ENCODE data around the gene DEAF1.
"Not testable (repeated sequence)": the region's sequence is repeated elsewhere in the genome, so short reads cannot be mapped to it uniquely, and the experiment has no call there.

DEAF1 gene

DNA sequence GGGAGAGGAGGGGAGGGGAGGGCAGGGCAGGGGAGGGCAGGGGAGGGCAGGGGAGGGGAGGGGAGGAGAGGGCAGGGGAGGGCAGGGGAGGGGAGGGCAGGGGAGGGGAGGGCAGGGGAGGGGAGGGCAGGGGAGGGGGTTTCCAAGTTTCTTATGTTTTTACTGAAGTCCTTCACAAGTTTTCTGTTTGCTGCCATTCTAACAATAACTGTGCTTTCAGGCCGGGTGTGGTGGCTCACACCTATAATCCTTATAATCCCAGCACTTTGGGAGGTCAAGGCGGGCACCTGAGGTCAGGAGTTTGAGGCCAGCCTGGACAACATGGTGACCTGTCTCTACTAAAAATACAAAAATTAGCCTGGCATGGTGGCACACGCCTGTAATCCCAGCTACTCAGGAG lies 4.8 kb downstream of the DEAF1 start:
- DNase-seq; ATAC-seq (replicated peaks); H3K27ac Mint-ChIP-seq; H3K9me3 Mint-ChIP-seq; H3K4me3 Mint-ChIP-seq; H3K27me3 Mint-ChIP-seq: not testable (repeated sequence)
- H3K36me3 Mint-ChIP-seq, result peaks cover 32 to 46% of the 10 kb centered on the region in 2 donors
- H3K4me1 Mint-ChIP-seq, result peaks cover 23 to 40% of the 10 kb centered on the region in 2 donors

DNA sequence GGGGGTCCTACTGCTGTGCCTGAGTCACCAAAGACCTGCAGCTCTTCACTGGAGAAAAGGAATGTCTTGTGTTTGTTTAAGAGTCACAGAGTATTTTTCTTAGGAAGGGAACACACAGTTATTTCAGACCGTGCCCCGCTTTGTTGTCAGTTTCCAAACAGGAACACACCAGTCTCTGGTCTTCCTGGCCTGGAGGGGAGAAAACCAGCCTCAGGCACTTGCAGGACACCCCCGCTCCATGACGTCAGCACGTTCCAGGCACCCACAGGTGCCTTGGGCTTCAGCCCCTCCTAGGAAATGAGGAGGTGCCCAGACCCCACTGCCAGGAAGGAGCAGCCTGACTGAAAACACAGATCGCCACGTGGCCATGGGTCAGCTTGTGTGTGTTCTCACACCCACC lies 5.4 kb downstream of the DEAF1 start:
- no peak overlapping the region for H3K4me3 Mint-ChIP-seq
- no peak for DNase-seq
- no peaks in the 10 kb centered on the region for H3K9me3 Mint-ChIP-seq
- H3K36me3 Mint-ChIP-seq, result peaks cover 34 to 47% of the 10 kb centered on the region in 2 donors
- peaks cover 23 to 40% of the 10 kb centered on the region in 2 donors for H3K4me1 Mint-ChIP-seq
- no peak for ATAC-seq (replicated peaks)
- no peak overlapping the region for H3K27ac Mint-ChIP-seq
- no peaks in the 10 kb centered on the region for H3K27me3 Mint-ChIP-seq

DNA sequence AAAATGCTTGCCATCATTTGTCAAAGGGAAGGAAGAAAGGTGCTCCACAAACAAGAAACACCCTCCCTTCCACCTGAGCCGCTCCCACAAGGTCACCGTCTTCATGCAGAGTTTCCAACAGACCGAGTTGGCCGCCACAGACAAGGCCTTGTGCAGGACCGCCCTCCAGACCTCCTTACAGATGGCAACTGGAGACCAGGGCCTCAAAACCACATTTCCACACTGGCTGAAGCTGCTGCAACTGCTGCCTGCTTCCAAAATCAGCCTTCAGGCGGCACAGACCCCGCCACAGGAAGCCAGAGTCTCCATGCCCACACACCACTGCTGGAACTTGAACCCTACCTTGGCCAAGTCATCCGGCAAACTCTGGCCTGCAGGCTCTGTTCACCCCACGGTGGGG lies 6.3 kb downstream of the DEAF1 start:
- Mint-ChIP-seq H3K27ac (no peak overlapping the region), H3K9me3 (no peaks in the 10 kb centered on the region), H3K4me3 (no peak overlapping the region), H3K27me3 (no peaks in the 10 kb centered on the region), H3K4me1 (peaks cover 18 to 36% of the 10 kb centered on the region in 2 donors), H3K36me3 (peaks cover 43 to 54% of the 10 kb centered on the region in 2 donors)
- DNase-seq (no peak), ATAC-seq (replicated peaks) (no peak)

GRCh38 chr11:687751-688150 lies 7.3 kb downstream of the DEAF1 start:
- no peak overlapping the region for H3K4me3 Mint-ChIP-seq
- DNase-seq (no peak), ATAC-seq (replicated peaks) (no peak)
- peaks cover 9 to 27% of the 10 kb centered on the region in 2 donors for H3K4me1 Mint-ChIP-seq
- H3K27ac Mint-ChIP-seq, result no peak overlapping the region
- H3K27me3 Mint-ChIP-seq, result no peaks in the 10 kb centered on the region
- no peaks in the 10 kb centered on the region for H3K9me3 Mint-ChIP-seq
- peaks cover 49 to 57% of the 10 kb centered on the region in 2 donors for H3K36me3 Mint-ChIP-seq

DNA sequence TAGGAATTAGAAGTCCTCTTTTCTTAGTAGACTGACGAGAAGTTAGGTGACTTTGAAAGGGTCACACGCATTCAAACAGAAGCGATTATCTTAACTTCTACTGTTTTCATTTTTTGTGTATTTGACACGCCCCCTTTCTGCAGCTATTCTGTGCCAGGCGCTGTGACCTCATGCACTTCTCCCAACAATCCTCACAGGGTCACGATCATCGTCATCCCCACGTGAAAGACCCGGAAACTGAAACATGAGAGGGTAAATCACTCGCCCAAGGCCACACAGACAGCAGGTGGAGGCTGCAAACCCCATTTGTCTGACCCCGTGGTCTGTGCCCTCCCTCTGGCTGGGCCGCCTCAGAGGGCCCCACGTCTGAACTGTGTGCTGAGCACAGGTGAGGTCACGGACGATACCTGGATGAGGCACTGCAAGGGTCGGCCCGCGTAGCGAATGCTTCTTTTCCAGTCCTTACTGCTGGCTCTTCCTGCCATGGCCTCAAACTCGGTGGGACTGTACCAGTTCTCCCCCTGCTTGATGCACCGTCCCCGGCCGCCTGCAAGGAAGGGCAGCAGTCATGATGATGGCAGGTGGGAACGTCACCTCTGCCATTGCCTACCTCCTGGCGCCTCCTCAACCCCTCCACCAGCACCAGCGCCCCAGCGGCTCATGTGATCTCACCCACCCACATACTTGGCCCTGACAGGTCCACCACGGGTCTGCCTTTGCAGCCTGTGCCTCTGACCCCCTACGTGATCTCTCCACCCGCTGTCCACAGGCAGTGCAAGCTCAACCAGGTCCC lies 8.4 kb downstream of the DEAF1 start:
- no peak for DNase-seq
- H3K4me1 Mint-ChIP-seq, result peaks cover 2 to 16% of the 10 kb centered on the region in 2 donors
- H3K9me3 Mint-ChIP-seq, result no peaks in the 10 kb centered on the region
- H3K4me3 Mint-ChIP-seq, result no peak overlapping the region
- peaks cover 60% of the 10 kb centered on the region in 2 donors for H3K36me3 Mint-ChIP-seq
- ATAC-seq (replicated peaks), result no peak
- H3K27me3 Mint-ChIP-seq, result no peaks in the 10 kb centered on the region
- no peak overlapping the region for H3K27ac Mint-ChIP-seq

DNA sequence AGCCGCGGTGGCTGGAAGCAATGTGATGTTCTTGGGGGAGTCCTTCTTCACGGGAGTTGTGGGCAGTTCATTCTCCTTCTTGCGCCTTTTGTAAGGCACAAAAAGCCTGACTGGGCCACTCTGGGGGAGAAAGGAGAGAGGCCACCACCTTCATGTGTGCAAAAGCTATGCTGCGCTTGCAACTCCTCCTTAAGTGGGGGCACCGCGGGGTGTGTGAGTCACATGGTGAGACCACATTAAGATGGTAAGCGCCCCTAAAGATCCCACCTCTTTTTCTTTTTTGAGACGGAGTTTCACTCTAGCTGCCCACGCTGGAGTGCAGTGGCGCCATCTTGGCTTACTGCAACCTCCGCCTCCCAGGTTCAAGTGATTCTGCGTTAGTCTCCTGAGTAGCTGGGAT lies 14.1 kb downstream of the DEAF1 start:
- no peak for ATAC-seq (replicated peaks)
- Mint-ChIP-seq H3K27ac (no peak overlapping the region), H3K36me3 (peaks cover 55 to 70% of the 10 kb centered on the region in 2 donors)

DNA sequence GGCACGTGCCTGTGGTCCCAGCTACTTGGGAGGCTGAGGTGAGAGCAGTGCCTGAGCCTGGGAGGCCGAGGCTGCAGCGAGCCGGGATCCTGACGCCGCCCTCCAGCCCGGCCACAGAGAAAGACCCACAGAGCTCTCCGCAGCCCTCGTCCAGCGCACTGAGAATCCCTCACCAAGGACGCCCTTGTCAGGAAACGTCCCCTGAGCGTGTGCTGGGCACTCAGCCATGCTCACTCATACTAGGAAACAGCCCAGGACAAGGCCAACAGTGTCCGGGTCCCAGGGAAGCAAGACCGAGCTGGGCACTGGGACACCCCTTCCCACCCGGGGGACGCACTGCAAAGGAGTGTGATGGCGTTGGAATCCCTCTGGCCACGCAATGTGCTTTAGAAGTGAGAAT lies 14.5 kb downstream of the DEAF1 start:
- Mint-ChIP-seq H3K27ac (peak overlapping the region; percentile 22), H3K4me3 (no peak overlapping the region)
- no peak for ATAC-seq (replicated peaks)

More for the DNA sequence above, 14.1 kb downstream of the DEAF1 start:
- no peak for DNase-seq
- Mint-ChIP-seq H3K9me3 (no peaks in the 10 kb centered on the region), H3K27me3 (no peaks in the 10 kb centered on the region), H3K4me1 (no peaks in the 10 kb centered on the region), H3K4me3 (no peak overlapping the region)

DNA sequence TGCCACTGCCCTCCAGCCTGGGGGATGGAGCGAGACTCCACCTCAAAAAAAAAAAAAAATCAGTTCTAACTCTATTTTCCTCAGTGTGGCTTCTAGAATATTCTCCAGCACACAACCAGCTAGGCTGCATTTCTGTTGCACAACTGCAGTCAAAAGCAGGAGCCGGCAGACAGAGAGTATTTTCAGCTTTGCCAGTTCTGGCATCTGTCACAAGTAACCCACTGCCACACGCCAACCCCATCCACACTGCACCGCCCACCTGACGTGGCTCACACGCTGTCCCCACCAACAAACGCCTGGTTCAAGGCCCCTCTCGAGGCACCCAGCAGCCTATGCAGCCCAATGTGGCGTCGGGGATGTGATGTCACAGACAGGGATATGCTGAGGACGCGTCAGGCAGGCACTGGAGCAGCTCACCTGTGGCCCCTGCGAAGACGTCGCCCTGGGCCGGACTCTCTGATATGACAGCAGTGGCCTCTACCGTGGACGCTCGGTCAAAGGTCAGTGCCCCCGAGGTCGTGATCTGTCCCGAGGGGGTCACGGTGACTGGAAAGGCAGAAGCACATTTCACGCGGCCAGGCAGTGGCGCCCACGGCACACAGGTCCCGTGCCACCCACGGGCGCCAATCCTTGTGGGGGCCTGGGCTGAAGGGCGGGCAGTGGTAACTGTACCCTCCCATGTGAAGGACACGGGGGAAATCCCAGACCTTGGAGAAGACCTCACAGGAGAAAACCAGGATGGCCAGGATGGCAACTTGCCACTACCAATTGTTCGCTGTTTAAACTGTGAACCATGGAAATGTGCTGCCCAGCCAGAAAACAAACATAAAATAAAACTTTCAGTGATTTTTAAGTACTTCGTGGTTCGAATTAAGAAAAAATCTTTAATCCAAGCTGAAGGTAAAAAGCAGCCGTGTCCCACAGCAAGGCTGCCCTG lies 15.5 kb downstream of the DEAF1 start:
- Mint-ChIP-seq H3K4me3 (no peak overlapping the region), H3K9me3 (no peaks in the 10 kb centered on the region), H3K36me3 (peaks cover 61 to 63% of the 10 kb centered on the region in 2 donors), H3K27me3 (no peaks in the 10 kb centered on the region), H3K27ac (no peak overlapping the region), H3K4me1 (no peaks in the 10 kb centered on the region)
- DNase-seq (no peak), ATAC-seq (replicated peaks) (no peak)

More for the DNA sequence above, 14.5 kb downstream of the DEAF1 start:
- H3K4me1 Mint-ChIP-seq, result no peaks in the 10 kb centered on the region
- peaks cover 58 to 69% of the 10 kb centered on the region in 2 donors for H3K36me3 Mint-ChIP-seq
- H3K27me3 Mint-ChIP-seq, result no peaks in the 10 kb centered on the region
- no peak for DNase-seq
- H3K9me3 Mint-ChIP-seq, result no peaks in the 10 kb centered on the region

DNA sequence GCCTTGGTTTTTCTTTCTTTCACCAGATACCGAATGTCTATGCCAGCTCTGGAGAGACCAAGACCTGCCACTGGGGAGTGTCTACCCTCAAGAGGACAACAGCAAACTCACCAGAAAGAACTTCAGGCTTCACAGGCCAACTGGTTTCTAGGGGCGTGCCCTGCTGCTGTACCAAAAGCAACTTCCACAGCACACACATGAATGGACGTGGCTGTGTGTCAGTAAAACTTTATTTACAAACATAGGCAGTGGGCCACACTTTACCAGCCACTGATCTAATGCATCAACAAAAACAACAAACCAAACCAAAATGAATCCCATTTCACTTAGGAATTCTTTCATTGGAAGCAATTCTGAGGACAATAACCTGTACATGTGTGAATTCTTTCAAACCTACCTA lies 16.7 kb downstream of the DEAF1 start:
- Mint-ChIP-seq H3K9me3 (no peaks in the 10 kb centered on the region), H3K36me3 (peaks cover 59% of the 10 kb centered on the region in 2 donors), H3K4me1 (no peaks in the 10 kb centered on the region), H3K27ac (no peak overlapping the region), H3K27me3 (no peaks in the 10 kb centered on the region), H3K4me3 (no peak overlapping the region)
- DNase-seq (no peak), ATAC-seq (replicated peaks) (no peak)

DNA sequence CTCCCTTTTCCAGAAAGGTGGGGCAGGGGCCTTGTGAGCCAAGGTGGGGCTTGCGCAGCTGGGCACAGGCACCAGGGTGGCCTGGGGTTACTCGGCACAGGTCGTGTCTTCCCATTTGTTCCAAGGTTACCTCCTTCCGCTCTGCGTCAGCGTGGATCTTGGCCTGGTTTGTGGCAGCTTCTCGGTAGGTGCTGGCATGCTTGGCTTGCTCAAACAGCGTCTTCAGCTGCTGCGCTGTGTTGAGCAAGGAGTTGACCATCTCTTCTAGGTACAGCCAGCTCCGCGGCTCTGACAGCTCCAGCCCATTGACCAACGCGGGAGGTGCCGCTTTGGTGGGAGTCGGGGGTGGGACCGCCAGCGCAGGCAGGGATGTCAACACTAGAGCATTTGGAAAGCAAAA lies 20.6 kb downstream of the DEAF1 start:
- Mint-ChIP-seq H3K27ac (no peak overlapping the region), H3K4me3 (no peak overlapping the region), H3K9me3 (no peaks in the 10 kb centered on the region), H3K4me1 (no peaks in the 10 kb centered on the region), H3K27me3 (no peaks in the 10 kb centered on the region), H3K36me3 (peaks cover 30 to 38% of the 10 kb centered on the region in 2 donors)
- ATAC-seq (replicated peaks) (no peak), DNase-seq (no peak)

DNA sequence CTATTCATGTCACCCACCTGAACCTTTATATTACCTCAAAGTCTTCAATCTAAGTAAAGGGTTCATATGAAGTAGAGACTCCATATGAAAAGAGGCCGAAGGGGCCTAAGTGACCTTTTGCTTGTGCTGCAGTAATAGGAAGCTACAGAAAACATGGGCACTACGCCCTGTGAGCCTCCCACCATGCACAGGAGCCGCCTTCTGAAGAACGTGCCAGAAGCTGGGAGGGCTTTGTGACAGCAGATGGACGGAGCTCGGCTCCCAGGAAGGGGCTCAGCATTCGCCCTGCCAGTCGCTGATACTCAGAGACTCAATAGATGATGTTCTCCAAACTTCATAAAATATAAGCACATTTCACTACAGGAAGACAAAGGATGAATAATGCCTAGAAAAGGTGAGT lies 21.2 kb downstream of the DEAF1 start:
- Mint-ChIP-seq H3K36me3 (peaks cover 24 to 36% of the 10 kb centered on the region in 2 donors), H3K27ac (no peak overlapping the region)

GRCh38 chr11:665704-666281 lies 29.2 kb downstream of the DEAF1 start:
- Mint-ChIP-seq H3K4me1 (no peaks in the 10 kb centered on the region), H3K27ac (no peak overlapping the region), H3K27me3 (no peaks in the 10 kb centered on the region), H3K4me3 (no peak overlapping the region), H3K36me3 (peaks cover 20 to 36% of the 10 kb centered on the region in 2 donors), H3K9me3 (no peaks in the 10 kb centered on the region)
- no peak for ATAC-seq (replicated peaks)
- DNase-seq, result no peak

More for the DNA sequence above, 21.2 kb downstream of the DEAF1 start:
- no peaks in the 10 kb centered on the region for H3K9me3 Mint-ChIP-seq
- H3K4me3 Mint-ChIP-seq, result no peak overlapping the region
- H3K27me3 Mint-ChIP-seq, result no peaks in the 10 kb centered on the region
- DNase-seq, result no peak
- no peak for ATAC-seq (replicated peaks)
- no peaks in the 10 kb centered on the region for H3K4me1 Mint-ChIP-seq

GRCh38 chr11:665062-665703 lies 29.8 kb downstream of the DEAF1 start:
- Mint-ChIP-seq H3K27ac (no peak overlapping the region), H3K36me3 (peaks cover 24 to 36% of the 10 kb centered on the region in 2 donors), H3K4me3 (no peak overlapping the region), H3K4me1 (no peaks in the 10 kb centered on the region), H3K27me3 (no peaks in the 10 kb centered on the region), H3K9me3 (no peaks in the 10 kb centered on the region)
- ATAC-seq (replicated peaks) (no peak), DNase-seq (no peak)
